Subcutaneous abdominal adipose tissue (tissue), 5 donors: ENCODE measurements around the gene SLC10A3.

ENCODE experiments used
- H3K27ac ChIP-seq: one replicate; pipeline ENCODE4 v1.7.0; 2013; ENCODE audit warnings: low read depth, mild to moderate bottlenecking, inconsistent platforms, low read length, moderate library complexity
- H3K27me3 ChIP-seq, 5 donors: one replicate each; pipeline ENCODE4 v1.7.0; 2013; ENCODE audit warnings: low read length in 5 of 5, inconsistent platforms in 1 of 5; ENCODE audit not compliant: control insufficient read depth in 5 of 5, insufficient read depth in 4 of 5
- H3K36me3 ChIP-seq, 5 donors: one replicate each; pipeline ENCODE4 v1.7.0; 2013; ENCODE audit warnings: low read length in 5 of 5; ENCODE audit not compliant: control insufficient read depth in 5 of 5, insufficient read depth in 5 of 5
- H3K4me1 ChIP-seq, 5 donors: one replicate each; pipeline ENCODE4 v1.7.0; 2013; ENCODE audit warnings: low read length in 5 of 5, mild to moderate bottlenecking in 3 of 5, moderate library complexity in 1 of 5; ENCODE audit not compliant: control insufficient read depth in 5 of 5, insufficient read depth in 5 of 5
- H3K4me3 ChIP-seq, 5 donors: one replicate each; pipeline ENCODE4 v1.7.0; 2013; ENCODE audit warnings: low read length in 5 of 5, low read depth in 1 of 5
- H3K9ac ChIP-seq, 5 donors: one replicate each; pipeline ENCODE4 v1.7.0; 2013; ENCODE audit warnings: low read length in 5 of 5, mild to moderate bottlenecking in 4 of 5, moderate library complexity in 3 of 5
- H3K9me3 ChIP-seq, 5 donors: one replicate each; pipeline ENCODE4 v1.7.0; 2013; ENCODE audit warnings: low read length in 5 of 5; ENCODE audit not compliant: control insufficient read depth in 5 of 5
- donor health status: healthy.
- donor health status: healthy.
- donor health status: healthy.
- donor health status: healthy.
- donor health status: healthy.

SLC10A3 gene

DNA sequence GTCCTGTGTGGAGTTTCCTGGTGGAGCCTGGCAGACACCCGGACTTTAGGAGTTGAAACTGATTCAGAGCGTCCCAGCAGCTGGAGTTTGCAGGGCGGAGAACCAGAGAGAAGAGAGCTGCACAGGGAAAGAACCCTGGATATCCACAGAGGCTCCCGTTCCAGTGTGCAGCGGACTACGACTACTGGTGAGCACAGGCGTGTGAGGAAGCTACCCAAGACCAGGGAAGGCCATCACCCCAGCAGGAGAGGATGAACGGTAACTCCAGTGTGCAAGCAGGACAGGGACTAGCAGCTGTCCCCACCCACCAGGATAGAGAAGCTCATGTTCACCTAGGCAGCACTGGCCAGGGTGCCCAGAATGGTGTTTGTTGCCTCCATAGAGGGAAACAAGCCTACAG lies 13.6 kb downstream of the SLC10A3 start:
- H3K9me3 ChIP-seq, result no peaks in the 10 kb centered on the region
- no peak overlapping the region for H3K27ac ChIP-seq
- H3K9ac ChIP-seq, result no peak overlapping the region
- peaks cover 0 to 12% (median 11%) of the 10 kb centered on the region in 5 donors for H3K4me1 ChIP-seq
- no peak overlapping the region for H3K4me3 ChIP-seq
- peaks cover 0 to 16% (median 7%) of the 10 kb centered on the region in 5 donors for H3K36me3 ChIP-seq
- peaks cover 0 to 10% (median 6%) of the 10 kb centered on the region in 5 donors for H3K27me3 ChIP-seq

DNA sequence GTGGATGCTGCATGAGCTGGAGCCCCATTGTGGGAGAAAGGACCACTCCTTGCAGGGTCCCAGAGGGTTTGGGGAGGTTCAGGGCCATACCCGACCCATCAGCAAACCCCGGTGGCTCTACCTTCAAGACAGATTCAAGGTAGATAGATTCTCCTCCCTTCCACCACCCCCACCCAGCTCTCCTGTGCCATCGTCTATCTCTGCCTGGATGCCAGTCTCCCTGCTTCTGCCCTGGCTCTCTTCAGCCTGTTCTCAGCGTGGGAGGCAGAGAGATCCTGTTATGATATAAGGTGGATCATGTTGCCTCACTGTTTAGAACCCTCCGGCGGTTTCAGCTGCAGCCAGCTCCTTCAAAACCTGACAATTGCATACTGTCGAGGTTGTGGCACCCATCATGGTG lies 16.7 kb downstream of the SLC10A3 start:
- no peak overlapping the region for H3K27ac ChIP-seq
- peaks cover 0 to 6% (median 6%) of the 10 kb centered on the region in 5 donors for H3K4me1 ChIP-seq
- H3K4me3 ChIP-seq, result no peak overlapping the region
- H3K36me3 ChIP-seq, result peaks cover 0 to 47% (median 36%) of the 10 kb centered on the region in 5 donors
- no peak overlapping the region for H3K9ac ChIP-seq
- H3K9me3 ChIP-seq, result no peaks in the 10 kb centered on the region
- H3K27me3 ChIP-seq, result peaks cover 0 to 8% (median 3%) of the 10 kb centered on the region in 5 donors

DNA sequence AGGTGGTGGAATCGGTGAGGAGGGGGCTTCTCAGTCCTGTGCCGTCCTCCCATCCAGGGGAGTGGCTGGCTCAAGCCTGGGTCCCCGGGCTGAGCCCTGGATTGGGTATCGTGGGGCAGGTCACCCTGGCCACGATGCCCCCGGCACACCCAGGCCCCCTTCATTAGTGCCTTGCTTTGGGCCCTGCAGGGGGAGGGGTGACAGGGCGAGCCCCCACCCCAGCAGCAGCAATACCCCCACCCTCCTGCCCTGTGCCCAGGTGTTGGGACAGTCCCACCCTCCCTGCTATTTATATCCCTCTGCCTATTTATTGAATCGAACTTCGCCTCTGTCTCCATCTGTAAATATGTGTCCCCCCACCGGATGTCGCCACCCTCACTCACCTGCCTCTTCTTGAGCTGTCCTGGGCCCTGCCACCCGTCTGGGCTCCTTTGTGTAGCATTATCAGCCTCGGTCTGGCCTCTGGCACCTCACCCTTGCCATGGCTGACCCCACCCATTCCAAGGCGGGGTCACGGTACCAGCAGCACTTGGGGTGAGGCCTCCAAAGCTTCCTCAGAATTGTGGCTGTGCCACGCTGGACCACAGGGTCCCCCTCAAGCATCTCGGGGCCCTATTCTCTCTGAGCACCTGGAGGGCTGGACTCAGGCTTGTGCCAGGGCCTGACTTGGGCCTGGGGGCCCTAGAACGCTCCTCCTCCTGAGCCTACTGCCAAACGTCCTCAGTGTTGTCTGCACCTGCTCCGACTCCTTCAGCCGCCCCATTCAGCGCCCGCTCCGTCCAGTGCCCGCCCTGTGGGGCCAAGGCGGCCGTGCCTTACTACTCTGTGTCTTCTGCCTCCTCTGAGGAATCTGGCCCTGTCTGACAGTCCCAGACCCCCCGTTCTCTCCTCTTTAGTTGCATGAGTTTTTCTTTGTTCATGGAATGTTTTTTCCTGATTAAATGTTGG lies 17.5 kb downstream of the SLC10A3 start:
- Histone ChIP-seq H3K27ac (no peak overlapping the region), H3K4me1 (peaks cover 0 to 2% (median 1%) of the 10 kb centered on the region in 5 donors), H3K9me3 (no peaks in the 10 kb centered on the region), H3K36me3 (peaks cover 0 to 54% (median 44%) of the 10 kb centered on the region in 5 donors), H3K27me3 (peaks cover 0 to 8% (median 3%) of the 10 kb centered on the region in 5 donors), H3K9ac (no peak overlapping the region), H3K4me3 (no peak overlapping the region)

DNA sequence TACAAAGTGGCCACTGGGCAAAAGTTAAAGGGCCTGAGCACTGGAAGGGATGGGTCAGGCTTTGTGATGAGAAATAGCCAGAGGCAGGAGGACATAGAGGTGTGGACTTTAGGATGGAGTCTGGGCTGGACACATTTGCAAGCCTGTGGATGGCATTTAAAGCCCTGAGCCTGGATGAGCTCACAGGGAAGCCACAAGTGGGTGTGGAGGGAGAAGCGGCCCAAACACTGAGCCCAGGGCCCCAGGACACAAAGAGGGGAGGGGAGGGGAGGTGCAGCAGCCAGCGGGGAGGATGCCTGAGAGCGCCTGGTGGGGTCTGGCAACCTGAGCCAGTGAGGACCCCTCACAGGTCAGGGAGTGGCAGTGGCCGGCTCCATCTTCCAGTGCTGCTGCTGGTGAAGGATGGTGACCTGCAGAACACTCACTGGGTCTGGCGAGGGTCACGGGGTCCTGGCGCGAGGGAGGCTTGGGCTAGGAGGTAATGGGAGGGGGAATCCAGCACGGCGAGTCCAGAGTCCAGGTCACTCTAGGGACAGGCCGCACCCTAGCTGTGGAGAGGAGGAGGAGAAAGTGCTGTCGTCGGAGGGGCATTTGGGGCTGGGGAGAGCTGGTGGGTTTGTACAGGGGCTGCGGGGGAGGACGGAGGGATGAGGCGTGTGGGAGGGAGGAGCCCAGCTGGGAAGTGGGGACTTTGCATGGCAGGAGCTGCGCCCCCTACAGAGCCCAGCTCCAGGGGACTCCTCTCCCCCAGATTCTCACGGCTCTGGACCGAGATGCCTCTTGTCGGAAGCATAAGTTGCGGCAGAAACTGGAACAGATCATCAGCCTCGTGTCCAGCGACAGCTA lies 18.4 kb downstream of the SLC10A3 start:
- H3K27ac ChIP-seq, result no peak overlapping the region
- no peaks in the 10 kb centered on the region for H3K4me1 ChIP-seq
- H3K9me3 ChIP-seq, result no peaks in the 10 kb centered on the region
- H3K9ac ChIP-seq, result no peak overlapping the region
- H3K27me3 ChIP-seq, result peaks cover 0 to 8% (median 5%) of the 10 kb centered on the region in 5 donors
- H3K4me3 ChIP-seq, result no peak overlapping the region
- H3K36me3 ChIP-seq, result peaks cover 0 to 62% (median 49%) of the 10 kb centered on the region in 5 donors

DNA sequence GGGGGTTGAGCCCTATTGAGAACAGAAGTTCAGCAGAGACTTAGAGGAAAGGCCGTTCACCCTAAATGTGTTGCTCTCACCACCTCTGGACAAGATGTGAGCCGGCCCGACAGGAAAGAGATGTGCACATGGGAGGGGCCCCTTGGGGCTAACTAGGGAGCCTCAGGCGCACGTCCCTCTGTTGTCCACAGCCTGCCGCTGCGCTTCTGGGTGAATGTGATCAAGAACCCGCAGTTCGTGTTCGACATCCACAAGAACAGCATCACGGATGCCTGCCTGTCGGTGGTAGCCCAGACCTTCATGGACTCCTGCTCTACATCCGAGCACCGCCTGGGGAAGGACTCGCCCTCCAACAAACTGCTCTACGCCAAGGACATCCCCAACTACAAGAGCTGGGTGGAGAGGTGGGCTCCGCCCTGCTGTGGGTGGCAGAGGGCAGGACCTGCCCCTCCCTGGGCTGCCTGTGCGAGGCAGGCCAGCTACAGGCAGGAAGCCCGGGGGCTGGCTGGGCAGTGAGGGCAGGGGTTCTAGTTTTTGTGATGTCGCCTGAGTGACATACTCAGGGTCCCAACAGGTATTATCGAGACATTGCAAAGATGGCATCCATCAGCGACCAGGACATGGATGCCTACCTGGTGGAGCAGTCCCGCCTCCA lies 19.4 kb downstream of the SLC10A3 start:
- Histone ChIP-seq H3K4me1 (no peaks in the 10 kb centered on the region), H3K27me3 (peaks cover 0 to 6% (median 2%) of the 10 kb centered on the region in 5 donors), H3K36me3 (peaks cover 0 to 72% (median 57%) of the 10 kb centered on the region in 5 donors), H3K9me3 (no peaks in the 10 kb centered on the region), H3K4me3 (no peak overlapping the region), H3K9ac (no peak overlapping the region), H3K27ac (no peak overlapping the region)

DNA sequence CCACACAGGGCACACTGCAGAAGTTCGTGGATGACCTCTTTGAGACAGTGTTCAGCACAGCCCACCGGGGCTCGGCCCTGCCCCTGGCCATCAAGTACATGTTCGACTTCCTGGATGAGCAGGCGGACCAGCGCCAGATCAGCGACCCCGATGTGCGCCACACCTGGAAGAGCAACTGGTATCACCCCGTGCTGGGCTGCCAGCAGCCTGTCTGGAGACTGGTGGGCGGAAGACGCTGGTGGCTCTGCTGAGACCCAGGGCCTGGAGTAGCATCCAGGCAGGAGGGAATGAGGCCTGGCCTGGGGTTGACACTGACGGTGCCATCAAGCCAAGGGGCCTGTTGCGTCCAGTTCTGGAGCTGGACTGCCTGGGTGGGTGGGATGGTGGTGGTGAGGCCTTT lies 20.0 kb downstream of the SLC10A3 start:
- no peaks in the 10 kb centered on the region for H3K9me3 ChIP-seq
- peaks cover 0 to 79% (median 63%) of the 10 kb centered on the region in 5 donors for H3K36me3 ChIP-seq
- H3K27me3 ChIP-seq, result peaks cover 0 to 6% (median under 1%) of the 10 kb centered on the region in 5 donors
- H3K4me1 ChIP-seq, result no peaks in the 10 kb centered on the region
- no peak overlapping the region for H3K9ac ChIP-seq
- no peak overlapping the region for H3K27ac ChIP-seq
- H3K4me3 ChIP-seq, result no peak overlapping the region

DNA sequence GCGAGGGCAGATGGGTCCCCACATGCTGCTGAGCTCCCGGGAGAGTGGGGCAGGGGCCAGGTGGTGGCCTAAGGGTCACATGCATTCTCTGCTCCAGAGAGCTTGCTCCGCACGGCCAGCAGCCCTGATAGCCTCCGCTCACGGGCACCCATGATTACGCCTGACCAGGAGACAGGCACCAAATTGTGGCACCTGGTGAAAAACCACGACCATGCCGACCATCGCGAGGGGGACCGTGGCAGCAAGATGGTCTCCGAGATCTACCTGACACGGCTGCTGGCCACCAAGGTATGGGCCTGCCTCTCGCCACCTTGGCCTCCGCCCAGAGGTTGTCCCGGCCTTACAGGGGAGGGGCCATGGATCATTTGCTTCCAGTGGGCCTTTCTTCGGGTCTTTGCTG lies 20.5 kb downstream of the SLC10A3 start:
- Histone ChIP-seq H3K9me3 (no peaks in the 10 kb centered on the region), H3K4me3 (no peak overlapping the region), H3K4me1 (no peaks in the 10 kb centered on the region), H3K36me3 (peaks cover 0 to 84% (median 66%) of the 10 kb centered on the region in 5 donors), H3K27ac (no peak overlapping the region), H3K9ac (no peak overlapping the region), H3K27me3 (peaks cover 0 to 6% (median 0%) of the 10 kb centered on the region in 5 donors)

DNA sequence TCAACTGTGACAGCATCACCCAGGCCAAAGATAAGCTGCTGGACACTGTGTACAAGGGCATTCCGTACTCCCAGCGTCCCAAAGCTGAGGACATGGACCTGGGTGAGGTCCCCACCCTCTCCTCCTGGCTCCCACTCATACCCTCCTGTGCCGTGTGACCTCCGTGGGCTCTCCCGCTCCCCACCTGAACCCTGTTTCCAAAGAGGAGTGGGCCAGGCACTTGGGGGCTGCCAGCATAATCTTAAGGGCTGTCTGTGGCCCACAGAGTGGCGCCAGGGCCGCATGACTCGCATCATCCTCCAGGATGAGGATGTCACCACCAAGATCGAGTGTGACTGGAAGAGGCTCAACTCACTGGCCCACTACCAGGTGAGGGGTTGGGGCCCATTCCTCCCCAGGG lies 21.3 kb downstream of the SLC10A3 start:
- no peak overlapping the region for H3K9ac ChIP-seq
- H3K4me1 ChIP-seq, result no peaks in the 10 kb centered on the region
- no peak overlapping the region for H3K4me3 ChIP-seq
- H3K9me3 ChIP-seq, result no peaks in the 10 kb centered on the region
- H3K27ac ChIP-seq, result no peak overlapping the region
- peaks cover 0 to 6% (median 0%) of the 10 kb centered on the region in 5 donors for H3K27me3 ChIP-seq
- H3K36me3 ChIP-seq, result peaks cover 0 to 91% (median 67%) of the 10 kb centered on the region in 5 donors

DNA sequence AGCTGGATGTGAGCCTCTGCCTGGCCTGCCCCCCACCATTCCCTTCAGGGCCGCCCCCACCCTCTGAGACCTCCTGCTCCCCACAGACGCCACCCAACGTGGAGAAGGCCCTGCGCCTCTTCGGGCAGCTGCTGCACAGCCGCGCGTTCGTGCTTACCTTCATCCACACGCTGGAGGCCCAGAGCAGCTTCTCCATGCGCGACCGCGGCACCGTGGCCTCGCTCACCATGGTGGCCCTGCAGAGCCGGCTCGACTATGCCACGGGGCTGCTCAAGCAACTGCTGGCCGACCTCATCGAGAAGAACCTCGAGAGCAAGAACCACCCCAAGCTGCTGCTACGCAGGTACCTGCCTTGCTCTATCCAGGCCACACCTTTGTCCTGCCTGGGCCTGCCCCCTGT lies 22.2 kb downstream of the SLC10A3 start:
- H3K36me3 ChIP-seq, result peaks cover 0 to 96% (median 67%) of the 10 kb centered on the region in 5 donors
- H3K9me3 ChIP-seq, result no peaks in the 10 kb centered on the region
- H3K27ac ChIP-seq, result no peak overlapping the region
- no peaks in the 10 kb centered on the region for H3K4me1 ChIP-seq
- no peak overlapping the region for H3K9ac ChIP-seq
- H3K27me3 ChIP-seq, result peaks cover 0 to 6% (median 0%) of the 10 kb centered on the region in 5 donors
- H3K4me3 ChIP-seq, result no peak overlapping the region
